Right ventricle myocardium superior (tissue), 1 donor: ENCODE data around the gene EPHA3. TPM values are rescaled to one million over a fixed set of nuclear protein-coding genes. Genes with fewer than 3 reads are reported as not detected.

Experiments
- ATAC-seq: fragments of 200-7000 bp; cut with Tn5 transposase; one replicate; pipeline ENCODE4 v1.9.1; 2020; ENCODE audit warnings: mild to moderate bottlenecking; ENCODE audit not compliant: poor library complexity
- DNase-seq: peaks from one replicate; pipeline ENCODE4 v3.0.0-alpha.2; 2020
- intact Hi-C: fragments of 100-400 bp; cut with DNase I; formaldehyde crosslinking; loops from one replicate; pipeline ENCODE4 v1.11.2; 2022
- total RNA-seq: library from RNA; stranded (reverse); fragmentation: NEBNext Ultra II Directional; extraction: Animal tissue kit (Norgen Biotek cat#: 25700); gene quantifications from one replicate; pipeline ENCODE4 v1.2.1, GENCODE V29; 2021
- donor health status: DM: no; HTN: yes; CAD: no; lungs with severe emphysema.

EPHA3 gene
- total RNA-seq, 1 donor from 2014 or later, result 3.5 TPM

- ATAC-seq (no peak), DNase-seq (no peak)
- intact Hi-C loops, result no loop called here
These were observed 155.0 kb downstream of the EPHA3 start for GRCh38 chr3:89262309-89262929.

- intact Hi-C loops, result no loop called here
- ATAC-seq (no peak), DNase-seq (no peak)
These were observed 156.7 kb downstream of the EPHA3 start for GRCh38 chr3:89264037-89264560.

GRCh38 chr3:89266074-89266473 lies 158.7 kb downstream of the EPHA3 start:
- intact Hi-C loops, result no loop called here
- no peak for DNase-seq
- no peak for ATAC-seq

GRCh38 chr3:89268059-89268458 lies 160.6 kb downstream of the EPHA3 start:
- DNase-seq, result no peak
- intact Hi-C loops, result no loop called here
- ATAC-seq, result no peak

- no peak for ATAC-seq
- intact Hi-C loops, result no loop called here
- DNase-seq, result no peak
These were observed 162.8 kb downstream of the EPHA3 start for GRCh38 chr3:89270201-89270600.

GRCh38 chr3:89275001-89275400 lies 167.6 kb downstream of the EPHA3 start:
- intact Hi-C loops, result no loop called here
- ATAC-seq (no peak), DNase-seq (no peak)

GRCh38 chr3:89276116-89276515 lies 168.7 kb downstream of the EPHA3 start:
- ATAC-seq (no peak), DNase-seq (no peak)
- intact Hi-C loops, result no loop called here

GRCh38 chr3:89278302-89279025 lies 171.0 kb downstream of the EPHA3 start:
- DNase-seq (no peak), ATAC-seq (no peak)
- intact Hi-C loops, result no loop called here

- intact Hi-C loops, result no loop called here
- DNase-seq (no peak), ATAC-seq (no peak)
These were observed 172.9 kb downstream of the EPHA3 start for GRCh38 chr3:89280301-89280700.

- ATAC-seq (no peak), DNase-seq (no peak)
- intact Hi-C loops, result no loop called here
These were observed 173.5 kb downstream of the EPHA3 start for GRCh38 chr3:89280822-89281365.

GRCh38 chr3:89287902-89288508 lies 180.6 kb downstream of the EPHA3 start:
- DNase-seq (no peak), ATAC-seq (no peak)
- intact Hi-C loops, result no loop called here

- DNase-seq (no peak), ATAC-seq (no peak)
- intact Hi-C loops, result no loop called here
These were observed 182.3 kb downstream of the EPHA3 start for GRCh38 chr3:89289574-89290190.

- intact Hi-C loops, result no loop called here
- DNase-seq (no peak), ATAC-seq (no peak)
These were observed 189.8 kb downstream of the EPHA3 start for GRCh38 chr3:89297199-89297598.

GRCh38 chr3:89300526-89300925 lies 193.1 kb downstream of the EPHA3 start:
- ATAC-seq, result no peak

GRCh38 chr3:89300981-89301380 lies 193.6 kb downstream of the EPHA3 start:
- intact Hi-C loops, result no loop called here
- no peak for DNase-seq
- ATAC-seq, result no peak

More at GRCh38 chr3:89300526-89300925, 193.1 kb downstream of the EPHA3 start:
- no peak for DNase-seq
- intact Hi-C loops, result no loop called here

GRCh38 chr3:89303701-89304100 lies 196.3 kb downstream of the EPHA3 start:
- DNase-seq, result no peak
- intact Hi-C loops, result no loop called here
- no peak for ATAC-seq

GRCh38 chr3:89306540-89306939 lies 199.1 kb downstream of the EPHA3 start:
- no peak for ATAC-seq
- no peak for DNase-seq
- intact Hi-C loops, result no loop called here

- ATAC-seq, result no peak
- intact Hi-C loops, result no loop called here
These were observed 204.2 kb downstream of the EPHA3 start for GRCh38 chr3:89311581-89311980.

GRCh38 chr3:89312141-89312540 lies 204.7 kb downstream of the EPHA3 start:
- ATAC-seq, result no peak

More at GRCh38 chr3:89311581-89311980, 204.2 kb downstream of the EPHA3 start:
- DNase-seq, result no peak

More at GRCh38 chr3:89312141-89312540, 204.7 kb downstream of the EPHA3 start:
- DNase-seq, result no peak
- intact Hi-C loops, result no loop called here
